ENCODE measurements around the gene HS6ST1.
"Not testable (repeated sequence)": the region's sequence is repeated elsewhere in the genome, so short reads cannot be mapped to it uniquely, and the experiment has no call there.

The HS6ST1 gene

DNA sequence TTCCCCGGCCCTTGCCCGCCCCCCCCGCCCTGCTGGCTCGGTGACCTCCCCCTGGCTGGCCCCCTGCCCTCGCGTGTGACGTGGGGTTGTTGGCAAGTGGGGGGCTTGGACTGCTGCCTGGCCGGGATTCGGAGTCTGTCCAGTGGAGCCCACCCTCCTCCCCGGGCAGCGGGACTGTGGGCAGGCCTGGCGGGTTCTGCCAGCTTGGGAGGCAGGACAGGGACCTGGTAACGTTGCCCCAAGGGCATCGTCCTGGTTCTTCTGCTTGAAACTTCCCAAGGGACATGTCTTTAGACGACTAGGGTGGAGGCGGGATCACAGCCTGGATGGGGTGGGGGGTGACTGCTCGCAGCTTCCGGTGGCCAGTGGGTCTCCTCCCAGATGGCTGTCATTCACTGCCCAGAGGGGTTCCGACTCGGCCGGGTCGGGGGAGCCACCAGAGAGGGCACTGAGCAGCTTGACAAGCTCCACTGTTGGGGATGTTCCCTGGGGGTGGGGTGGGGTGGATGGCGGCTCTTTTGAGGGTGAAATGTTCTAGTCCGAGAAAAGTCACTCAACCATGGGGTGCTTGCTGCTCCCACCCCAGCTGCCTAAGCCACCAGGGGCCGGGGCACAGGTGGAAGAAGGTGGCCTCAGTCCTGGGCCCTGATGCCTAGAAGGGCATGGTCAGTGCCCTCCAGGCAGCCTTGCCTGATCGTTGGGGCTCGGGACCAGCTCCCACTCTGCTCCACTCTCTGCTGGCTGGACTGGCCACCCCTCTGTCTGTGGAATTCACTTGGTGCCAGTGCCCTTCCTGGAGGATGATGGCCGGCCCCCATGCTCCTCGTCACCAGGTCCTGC is 4.3 kb upstream of the HS6ST1 start:
- peak in 3 of 51 donors; percentile 37 to 56 (median 45) for DNase-seq

DNA sequence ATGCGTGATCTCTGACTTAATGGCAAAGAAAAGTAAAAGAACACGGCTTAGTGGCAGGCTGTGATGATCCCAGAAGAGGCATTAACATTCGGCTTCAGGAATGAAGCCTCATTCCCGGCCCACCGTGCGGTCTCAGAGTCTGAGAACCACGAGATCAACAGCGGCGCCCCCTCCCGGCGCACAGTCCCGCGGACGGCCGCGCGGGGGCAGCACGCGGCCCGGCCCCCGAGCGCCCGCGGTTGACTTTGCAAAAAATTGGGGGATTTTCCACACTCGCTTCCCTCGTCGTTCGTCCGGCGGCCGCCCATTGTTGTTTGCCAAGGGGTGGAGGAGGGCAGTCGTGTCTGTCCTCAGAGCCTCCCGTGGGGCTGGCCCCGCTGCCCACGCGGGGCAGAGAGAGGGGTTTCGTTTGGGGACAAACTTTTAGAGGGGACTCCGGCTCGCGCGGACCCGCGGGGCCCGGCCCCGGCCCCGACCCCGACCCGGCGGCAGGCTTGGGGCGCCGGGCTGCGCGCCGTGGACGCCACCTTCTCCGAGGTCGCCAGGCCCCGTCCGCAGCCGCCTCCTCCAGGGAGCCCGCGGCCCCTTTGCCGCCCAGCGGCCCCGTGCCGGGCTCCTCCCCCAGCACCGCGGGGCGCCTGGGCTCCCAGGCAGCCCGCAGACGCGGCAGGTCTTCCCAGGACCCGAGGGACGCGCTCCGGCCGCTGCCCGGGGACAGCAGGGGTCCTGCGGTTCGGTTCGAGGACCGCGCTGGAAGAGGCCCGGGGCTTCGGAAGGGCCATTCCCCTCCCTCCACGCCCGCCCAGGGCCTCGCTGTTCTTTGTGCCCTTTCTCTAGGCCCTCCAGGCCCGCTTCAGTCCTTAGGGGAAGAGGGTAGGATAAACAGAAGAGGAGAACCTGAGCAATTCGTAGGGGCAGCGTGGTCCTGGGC is 3.4 kb upstream of the HS6ST1 start:
- DNase-seq, result peak in 45 of 51 donors; percentile 28 to 88 (median 75)

DNA sequence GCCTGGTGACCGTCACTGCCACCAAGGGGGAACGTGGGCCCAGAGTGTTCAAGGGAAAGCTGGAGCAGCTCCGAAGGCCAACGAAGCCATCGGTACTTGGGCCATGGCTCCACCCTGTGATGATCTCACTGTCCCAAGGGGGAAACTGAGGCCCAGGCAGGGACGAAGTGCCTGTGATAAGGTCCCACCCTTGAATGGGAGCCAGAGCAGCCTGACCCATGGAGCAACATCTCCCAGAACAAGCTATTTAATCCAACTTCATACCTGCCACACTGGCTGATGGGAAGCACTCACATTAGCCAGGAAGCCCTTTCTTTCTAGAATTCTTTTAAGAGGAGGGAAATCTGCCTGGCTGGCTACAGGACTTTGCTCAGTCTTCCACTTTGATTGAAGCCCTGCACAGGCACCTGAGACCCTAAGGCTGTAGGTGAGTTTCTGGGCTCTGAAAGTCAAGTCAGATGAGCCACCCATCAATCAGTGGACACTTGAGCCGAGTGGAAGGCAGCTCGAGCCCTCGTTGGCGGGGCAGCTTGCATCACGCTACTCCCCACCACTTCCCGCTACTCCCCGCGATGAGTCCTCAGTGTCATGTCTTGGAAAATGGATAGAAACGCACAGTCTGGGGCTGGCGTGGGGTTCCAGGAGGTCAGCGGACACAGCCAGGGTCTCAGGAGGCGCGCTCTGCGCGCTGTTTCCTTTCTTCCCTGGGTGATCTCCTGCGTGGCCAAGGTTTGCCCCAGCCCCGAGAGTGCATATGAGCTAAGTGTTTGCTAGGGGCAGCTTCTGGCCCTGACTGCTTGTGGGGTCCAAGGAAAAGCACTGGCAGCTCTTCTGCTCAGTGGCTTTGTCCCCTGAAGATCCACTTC is 2.5 kb upstream of the HS6ST1 start:
- no peak for DNase-seq

DNA sequence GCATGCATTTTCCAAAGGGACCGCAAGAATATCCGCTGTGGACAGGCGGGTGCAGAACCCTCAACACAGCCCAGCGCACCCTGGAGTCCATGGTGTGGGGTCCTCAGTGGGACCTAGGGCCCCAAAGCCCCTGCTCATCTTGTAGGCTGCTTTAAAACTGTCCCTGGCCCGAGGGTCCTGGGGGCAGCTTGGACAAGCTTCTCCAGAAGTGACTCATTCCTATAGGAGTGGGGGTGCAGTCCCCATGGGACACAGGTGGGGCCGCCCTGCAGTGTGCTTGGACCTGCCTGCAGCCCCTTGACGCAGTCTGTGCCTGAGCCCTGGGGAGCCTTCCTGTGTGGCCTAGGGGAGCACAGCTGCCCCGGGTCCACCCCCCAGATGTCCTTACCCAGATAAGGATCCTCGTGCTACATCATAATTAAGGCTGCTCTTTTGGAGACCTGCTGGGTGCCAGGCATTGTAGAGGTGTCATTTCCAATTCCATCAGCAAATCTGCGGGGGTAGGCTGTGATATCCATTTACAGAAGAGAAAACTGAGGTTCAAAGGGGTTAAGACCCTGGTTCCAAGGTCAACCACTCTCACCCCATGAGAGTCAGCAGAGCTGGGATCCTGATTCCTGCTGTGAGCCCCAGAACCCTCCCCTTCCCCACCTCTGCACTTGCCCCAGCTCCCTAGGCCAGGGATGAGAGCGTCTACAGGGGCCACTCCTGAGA is 1.7 kb upstream of the HS6ST1 start:
- no peak for DNase-seq

DNA sequence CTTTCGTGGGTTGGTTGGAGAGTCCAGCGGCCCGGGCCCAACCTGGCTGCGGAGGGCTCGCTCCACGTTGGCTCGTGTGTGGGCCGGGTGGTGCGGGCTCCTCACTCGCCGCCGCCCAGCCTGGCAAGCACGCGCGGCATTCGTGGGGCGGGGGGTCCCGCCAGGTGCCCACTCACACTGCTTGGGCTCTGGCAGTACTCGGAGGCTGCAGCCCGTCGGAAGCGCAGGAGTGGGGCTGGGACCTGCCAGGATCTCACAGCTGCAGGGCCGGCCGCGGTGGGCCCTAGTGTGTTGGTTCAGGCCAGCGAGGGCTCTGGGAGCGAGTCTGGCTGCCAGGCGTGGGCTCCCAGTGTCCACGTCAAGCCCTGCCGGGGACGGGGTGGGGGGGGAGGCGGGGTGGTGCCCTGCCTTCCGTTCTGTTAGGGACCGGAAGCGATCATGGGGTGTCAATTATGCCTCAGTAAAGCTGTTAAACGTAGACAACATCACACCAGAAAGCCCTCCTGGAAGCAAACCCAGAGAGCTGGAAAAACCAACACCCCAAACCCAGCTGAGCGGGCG is 1.0 kb upstream of the HS6ST1 start:
- no peak for DNase-seq

DNA sequence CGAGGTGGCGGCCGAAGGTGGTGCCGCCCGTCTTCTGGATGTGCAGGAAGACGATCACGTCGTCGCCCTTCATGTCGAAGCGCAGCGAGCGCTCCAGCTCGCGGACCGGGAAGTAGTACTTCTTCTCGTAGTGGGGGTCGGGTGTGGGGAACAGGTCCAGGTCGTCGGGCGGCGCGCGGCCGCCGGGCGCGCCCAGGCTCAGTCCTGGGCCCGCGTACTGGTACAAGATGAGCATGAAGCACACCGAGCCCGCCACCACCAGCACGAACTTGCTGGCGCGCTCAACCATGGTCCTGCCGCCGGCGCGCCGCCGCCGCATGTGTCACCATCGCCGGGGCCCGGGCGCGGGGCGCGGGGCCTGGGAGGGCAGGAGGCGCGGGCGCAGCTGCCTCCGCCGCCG is 423 bp downstream of the HS6ST1 start:
- DNase-seq, result not testable (repeated sequence)

DNA sequence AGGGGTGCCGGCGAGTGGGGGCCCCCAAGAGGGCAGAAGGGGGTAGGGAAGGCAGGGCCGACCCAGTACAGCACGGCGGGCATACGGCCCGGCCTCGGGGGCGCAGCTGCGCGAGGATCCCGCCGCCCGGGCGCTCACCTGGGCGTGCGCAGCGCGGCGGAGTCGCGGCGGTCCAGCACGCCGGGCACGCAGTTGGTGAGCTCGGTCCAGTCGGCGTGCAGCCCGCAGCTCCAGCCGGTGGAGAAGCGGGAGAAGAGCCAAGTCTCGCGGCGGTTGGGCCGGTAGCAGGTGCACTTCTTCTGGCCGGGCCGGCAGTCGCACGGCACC is 806 bp downstream of the HS6ST1 start:
- not testable (repeated sequence) for DNase-seq

DNA sequence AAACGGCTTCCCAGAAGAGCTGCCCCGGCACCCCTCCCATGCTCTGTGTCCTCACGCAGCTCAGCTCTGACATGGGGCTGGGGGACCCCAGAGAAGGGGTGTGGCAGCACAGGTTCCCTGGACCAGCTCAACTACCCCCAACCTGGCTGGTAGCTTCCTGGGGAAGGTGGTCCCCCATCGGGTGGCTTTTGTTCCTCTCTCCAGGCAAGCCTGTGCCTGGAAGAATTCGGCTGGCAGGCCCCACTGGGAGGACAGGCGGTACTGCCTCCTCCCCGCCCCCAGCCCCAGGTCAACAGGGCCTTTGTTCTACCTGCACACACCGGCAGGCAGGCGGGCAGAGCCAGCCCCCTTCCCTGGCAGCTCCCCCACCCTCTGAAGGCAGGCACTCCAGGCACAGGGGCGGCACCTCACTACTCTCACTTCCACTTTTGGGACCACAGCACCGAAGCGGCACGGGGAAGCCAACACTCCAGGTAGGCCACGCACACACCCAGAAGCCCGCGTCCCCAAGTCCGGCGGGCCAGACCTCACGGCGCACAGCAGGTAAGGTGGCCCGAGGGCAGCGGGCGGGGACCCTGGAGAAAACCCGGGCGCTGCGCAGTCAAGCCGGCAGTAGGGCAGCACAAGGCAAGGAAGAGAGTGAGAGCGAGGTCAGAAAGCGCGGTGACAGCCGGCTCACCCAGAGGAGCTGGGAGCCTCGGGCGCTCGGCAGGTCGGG is 1.3 kb downstream of the HS6ST1 start:
- no peak for DNase-seq

DNA sequence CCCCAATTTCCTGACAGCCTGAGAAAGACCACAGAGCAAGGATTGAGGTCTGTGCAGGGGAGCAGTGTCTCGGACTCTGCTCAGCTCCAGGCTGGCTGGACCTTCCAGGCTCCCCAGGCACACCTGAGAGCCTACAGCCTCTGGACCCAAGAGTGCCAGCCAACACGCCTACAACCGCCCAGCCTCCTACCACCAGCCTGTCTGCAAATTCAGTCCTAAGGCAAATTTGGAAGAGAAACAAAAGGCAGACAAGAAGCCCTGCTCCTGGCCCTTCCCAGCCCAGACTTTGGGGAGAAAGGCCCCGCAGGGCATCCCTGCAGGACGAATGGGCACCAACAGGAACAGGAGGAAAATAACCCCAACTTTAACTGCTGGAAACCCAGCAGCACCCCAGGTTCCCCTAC is 1.9 kb downstream of the HS6ST1 start:
- DNase-seq, result no peak

DNA sequence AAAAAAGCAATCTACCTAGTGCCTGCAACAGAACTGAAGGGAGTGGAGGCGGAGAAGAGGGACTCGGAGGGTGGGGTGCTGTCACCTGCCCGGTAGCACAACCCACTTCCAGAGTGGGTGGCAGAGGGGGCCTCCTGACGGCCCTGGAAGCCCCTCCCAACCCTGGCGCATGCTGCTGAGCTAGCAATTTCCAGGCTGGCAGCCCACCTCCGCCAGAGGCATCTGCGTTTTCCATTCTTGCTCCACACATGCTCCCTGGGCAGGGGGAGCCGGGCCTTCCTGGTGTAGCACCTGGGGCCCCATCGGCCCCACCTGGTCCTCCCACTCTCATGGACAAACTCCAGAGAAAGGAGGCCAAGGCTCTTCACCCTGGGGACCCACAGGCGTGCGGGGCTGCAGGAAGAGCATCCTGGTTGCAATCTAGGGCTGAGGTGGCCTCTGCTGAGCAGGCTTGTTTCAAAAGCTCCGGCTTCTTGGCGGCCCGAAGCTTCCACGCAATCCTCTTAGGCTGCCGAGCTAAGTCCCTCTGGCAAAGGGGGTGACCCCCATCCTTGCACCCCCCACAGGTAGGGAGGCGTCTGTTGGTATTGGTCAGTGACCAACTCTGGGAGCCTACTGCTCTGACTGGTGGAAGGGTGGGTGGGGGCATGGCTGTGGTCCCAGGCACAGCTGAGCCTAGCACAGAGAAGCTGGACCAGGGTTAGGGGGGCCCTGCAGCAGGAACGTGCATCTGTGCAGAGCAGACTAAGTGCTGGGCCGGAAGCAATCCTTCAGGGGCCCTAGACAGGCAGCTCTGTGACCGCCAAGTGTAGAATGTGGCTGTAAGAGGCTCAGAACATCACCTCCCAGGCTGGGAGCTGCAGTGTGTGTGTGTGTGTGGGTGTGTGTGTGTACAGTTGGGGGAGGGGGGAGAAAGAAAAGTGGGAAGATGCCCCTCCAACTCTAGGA is 2.6 kb downstream of the HS6ST1 start:
- no peak for DNase-seq

DNA sequence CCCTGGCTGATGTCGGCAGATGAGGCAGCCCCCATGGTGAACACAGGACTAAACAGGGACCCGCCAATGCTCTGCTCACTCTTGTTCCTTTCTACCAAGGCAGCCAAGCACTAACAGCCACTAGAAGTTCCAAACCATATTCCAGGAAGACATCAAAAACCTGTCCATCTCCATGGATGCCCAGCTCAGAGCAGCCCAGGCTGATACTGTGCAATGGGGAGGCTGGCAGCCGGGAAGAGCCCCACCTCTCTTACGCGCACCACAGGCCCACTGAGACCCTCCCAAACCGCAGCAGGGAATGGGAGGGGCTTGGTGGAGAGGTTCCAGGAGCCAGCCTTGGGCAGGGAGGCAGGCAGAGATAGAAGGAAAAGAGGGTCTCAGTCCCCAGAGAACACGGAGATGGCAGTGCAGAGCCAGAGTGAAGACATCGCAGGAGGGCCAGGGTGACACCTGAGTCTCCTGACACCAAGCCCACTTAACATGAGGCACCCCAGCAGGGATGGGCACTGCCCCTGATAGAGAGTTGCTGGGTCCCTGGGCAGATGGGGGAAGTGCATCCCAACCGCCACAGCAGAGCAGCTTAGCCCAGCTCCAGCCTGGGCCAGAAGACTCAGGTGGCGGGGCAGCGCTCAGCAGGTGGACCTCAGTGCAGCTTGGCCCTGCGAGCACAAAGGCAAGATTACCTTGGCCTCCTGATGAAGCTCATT is 3.4 kb downstream of the HS6ST1 start:
- DNase-seq, result no peak

DNA sequence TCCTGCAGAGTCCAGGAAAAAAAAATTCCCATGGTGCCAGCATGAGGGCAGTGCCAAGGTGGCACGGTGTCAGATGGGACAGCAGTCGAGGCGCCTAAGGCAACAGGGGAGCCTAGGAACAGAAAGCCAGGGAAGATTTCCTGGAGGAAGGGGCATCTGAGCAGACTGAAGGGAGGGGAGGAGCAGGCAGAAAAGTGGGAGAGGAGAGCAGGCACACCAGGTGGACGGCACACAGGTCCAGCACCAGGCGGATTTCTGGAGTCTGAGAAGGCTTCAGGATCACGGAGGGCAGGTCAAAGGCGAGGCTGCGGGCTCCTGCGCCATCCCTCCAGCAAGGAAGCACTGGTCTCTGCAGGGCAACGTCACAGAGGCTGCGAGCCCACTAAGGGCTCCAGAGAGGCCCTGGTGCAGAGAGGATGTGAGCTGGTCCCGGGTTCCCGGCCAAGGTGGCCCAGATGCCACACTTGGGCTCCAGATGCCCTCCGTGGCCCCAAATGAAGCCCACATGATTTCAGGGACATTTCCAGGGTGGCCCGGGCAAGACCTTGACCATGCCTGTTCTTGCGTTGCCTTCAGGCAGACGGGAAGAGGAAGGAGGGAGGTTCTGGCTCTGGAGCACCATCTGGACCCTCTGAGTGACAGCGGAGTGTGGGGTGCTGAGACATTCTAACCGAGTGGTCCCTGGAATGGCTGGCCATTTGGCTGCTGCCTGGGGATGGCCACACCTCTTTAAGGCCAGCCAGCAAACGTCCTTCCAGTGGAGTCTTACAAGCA is 4.1 kb downstream of the HS6ST1 start:
- DNase-seq, result no peak

DNA sequence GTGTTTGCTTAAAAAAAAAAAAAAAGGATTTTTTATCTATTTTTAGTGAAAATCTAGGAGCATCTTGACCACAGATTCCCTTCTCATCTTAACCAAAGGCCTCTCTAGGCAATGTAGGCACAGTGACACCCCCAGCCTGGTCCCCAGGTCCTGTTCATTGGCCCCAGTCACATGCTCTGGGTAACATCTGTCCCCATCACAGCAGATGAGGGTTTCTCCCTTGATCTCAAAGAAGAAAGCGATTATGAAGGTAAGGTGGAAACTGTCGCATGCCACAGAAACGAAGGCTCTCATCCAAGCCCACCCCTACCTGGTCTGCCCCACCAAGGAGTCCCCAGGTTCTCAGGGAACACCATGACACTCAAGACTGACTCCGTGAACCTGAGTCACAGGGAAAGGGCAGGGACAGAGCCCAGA is 4.7 kb downstream of the HS6ST1 start:
- no peak for DNase-seq

DNA sequence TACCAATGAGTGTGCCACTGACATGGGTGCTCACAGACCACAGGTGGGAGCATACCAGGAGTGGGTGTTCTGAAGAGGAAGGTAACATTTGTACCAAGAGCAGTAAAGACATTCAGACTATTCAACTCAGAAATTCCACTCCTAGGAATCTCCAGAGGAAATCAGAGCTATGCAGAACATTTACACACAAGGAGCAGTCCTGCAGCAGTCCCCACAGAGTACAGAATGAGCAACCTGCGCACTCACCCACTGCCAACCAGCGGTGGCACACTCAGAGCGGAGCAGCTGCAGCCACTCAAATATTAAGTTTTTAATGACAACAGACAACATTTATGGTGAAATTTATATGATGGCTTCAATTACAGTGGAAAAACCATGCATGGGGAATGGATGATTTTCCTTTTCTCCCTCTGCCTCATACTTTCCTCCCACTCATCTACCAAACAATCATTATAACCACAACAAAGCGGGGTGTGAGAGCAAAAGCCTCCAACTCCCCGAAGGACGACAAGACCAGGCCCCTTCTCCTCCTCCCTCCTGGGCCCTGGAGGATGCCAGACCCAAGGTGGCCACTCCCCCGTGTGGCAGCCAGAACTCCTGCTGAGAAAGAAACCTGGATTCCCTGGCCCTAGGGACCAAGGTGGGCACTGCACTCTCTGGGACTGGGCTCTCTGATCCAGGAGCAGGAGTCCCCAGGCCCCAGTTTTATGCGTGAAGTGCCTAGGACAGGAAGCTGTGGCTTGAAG is 5.4 kb downstream of the HS6ST1 start:
- DNase-seq, result no peak

DNA sequence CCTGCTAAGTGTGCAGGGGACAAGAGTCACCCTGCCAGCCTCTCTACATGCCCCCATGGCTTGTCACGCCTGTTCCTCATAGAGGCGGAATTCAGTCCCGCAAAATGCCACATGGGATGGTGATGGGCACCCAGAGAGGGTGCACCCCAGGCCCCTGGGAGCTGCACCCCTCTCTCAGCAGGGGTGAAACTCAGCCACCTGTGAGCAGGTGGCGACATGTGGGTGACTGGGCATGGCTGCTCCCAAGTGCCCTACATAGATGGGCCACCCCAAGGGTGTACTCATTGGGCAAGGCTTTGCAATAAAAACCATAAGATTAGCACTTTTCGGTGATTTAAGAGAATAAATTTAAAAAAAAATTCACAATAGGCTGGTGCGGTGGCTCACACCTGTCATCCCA is 6.3 kb downstream of the HS6ST1 start:
- no peak for DNase-seq

DNA sequence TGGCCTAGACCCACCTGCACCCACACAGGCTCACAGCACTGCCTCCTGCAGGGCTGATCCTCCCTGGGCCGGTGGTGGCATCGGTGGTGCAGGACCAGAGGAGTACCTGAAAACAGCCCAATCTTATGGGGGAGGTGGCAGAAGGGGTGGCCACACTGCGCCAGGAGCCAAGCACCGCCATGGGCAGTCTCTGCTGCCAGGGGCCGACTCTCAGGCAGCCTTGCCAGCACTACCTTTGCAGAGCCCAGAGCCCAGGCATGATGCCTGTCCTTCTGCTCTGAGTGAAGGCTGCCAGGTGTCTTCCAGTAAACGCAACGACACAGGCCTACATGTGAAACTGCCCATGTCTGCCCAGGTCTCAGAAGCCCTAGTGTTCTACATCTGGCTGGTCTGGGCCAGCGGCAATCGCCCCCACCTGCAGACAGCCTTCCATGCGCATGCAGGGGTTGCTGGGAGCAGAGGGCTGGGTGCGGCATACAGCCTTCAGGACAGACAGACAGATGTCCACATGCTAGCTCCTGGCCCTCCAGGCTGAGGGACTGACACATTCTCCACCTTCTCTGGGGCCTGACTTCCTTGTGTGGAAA is 6.8 kb downstream of the HS6ST1 start:
- DNase-seq, result no peak

Measured in hypothalamus (tissue), 51 donors.